Stimulated activated CD4-positive, alpha-beta T cell treated with anti-CD3 and anti-CD28 coated beads, Interleukin-4, amount 100 ng/mL, for 4 hours (primary cell): Measurements from ENCODE around the gene ASPSCR1.

Experiments used
- DNase-seq, 2 experiments: peaks; one replicate each; pipeline ENCODE4 v3.0.0-alpha.2; 2020

Gene ASPSCR1

GRCh38 chr17:82001571-82002056, 24.2 kb downstream of the ASPSCR1 start:
- DNase-seq, result no peak

GRCh38 chr17:82003411-82004381, 26.3 kb downstream of the ASPSCR1 start:
- DNase-seq, result peak in 1 of 2 experiments; percentile 32

GRCh38 chr17:82004517-82005455, 27.4 kb downstream of the ASPSCR1 start:
- no peak for DNase-seq

GRCh38 chr17:82005701-82006348, 28.4 kb downstream of the ASPSCR1 start:
- DNase-seq, result no peak

- DNase-seq, result no peak
These were observed 29.2 kb downstream of the ASPSCR1 start for GRCh38 chr17:82006468-82007227.

GRCh38 chr17:82007228-82007494, 29.7 kb downstream of the ASPSCR1 start:
- no peak for DNase-seq

- no peak for DNase-seq
These were observed 30.2 kb downstream of the ASPSCR1 start for GRCh38 chr17:82007495-82008257.

- no peak for DNase-seq
These were observed 31.0 kb downstream of the ASPSCR1 start for GRCh38 chr17:82008258-82008940.

GRCh38 chr17:82008941-82009405, 31.5 kb downstream of the ASPSCR1 start:
- DNase-seq, result no peak

- no peak for DNase-seq
These were observed 32.0 kb downstream of the ASPSCR1 start for GRCh38 chr17:82009413-82009812.

GRCh38 chr17:82010575-82011525, 33.4 kb downstream of the ASPSCR1 start:
- no peak for DNase-seq

GRCh38 chr17:82011617-82012187, 34.3 kb downstream of the ASPSCR1 start:
- no peak for DNase-seq

GRCh38 chr17:82012261-82012639, 34.8 kb downstream of the ASPSCR1 start:
- no peak for DNase-seq

GRCh38 chr17:82012640-82013295, 35.3 kb downstream of the ASPSCR1 start:
- no peak for DNase-seq

GRCh38 chr17:82013341-82013740, 35.9 kb downstream of the ASPSCR1 start:
- no peak for DNase-seq

GRCh38 chr17:82013772-82014321, 36.4 kb downstream of the ASPSCR1 start:
- DNase-seq, result no peak

GRCh38 chr17:82014432-82014831, 37.0 kb downstream of the ASPSCR1 start:
- DNase-seq, result no peak

- DNase-seq, result no peak
These were observed 37.5 kb downstream of the ASPSCR1 start for GRCh38 chr17:82014971-82015310.
